GM23338 (cell line): ENCODE data around the gene CITED1.

Source experiments
- EZH2phosphoT487 ChIP-seq: fragments of 200-600 bp; sonication (generic); IDR thresholded peaks from one replicate; pipeline ENCODE4 v1.8.1; 2018; ENCODE audit warnings: antibody characterized with exemption; ENCODE audit not compliant: unreplicated experiment
- POLR2AphosphoS5 ChIP-seq: IDR thresholded peaks from 2 replicates; pipeline ENCODE4 v1.6.1; 2016; ENCODE audit warnings: antibody characterized with exemption, low read depth
- STAT1 ChIP-seq: IDR thresholded peaks from one replicate; pipeline ENCODE4 v1.6.1; 2016; ENCODE audit warnings: antibody characterized with exemption; ENCODE audit not compliant: unreplicated experiment
- TF ChIP-seq, protein P1 (sequence below), 2 experiments: fragments of 200-600 bp in 1 of 2; sonication (generic) in 1 of 2; conservative IDR thresholded peaks; 2 replicates each; pipeline versions ENCODE4 v1.5.1 to v1.6.1; 2016 to 2017; ENCODE audit warnings: antibody characterized with exemption in 2 of 2, low read depth in 2 of 2, mild to moderate bottlenecking in 2 of 2, moderate library complexity in 1 of 2

- no peak for TF ChIP-seq EZH2phosphoT487
- TF ChIP-seq STAT1: no peak
- TF ChIP-seq, protein P1, sequence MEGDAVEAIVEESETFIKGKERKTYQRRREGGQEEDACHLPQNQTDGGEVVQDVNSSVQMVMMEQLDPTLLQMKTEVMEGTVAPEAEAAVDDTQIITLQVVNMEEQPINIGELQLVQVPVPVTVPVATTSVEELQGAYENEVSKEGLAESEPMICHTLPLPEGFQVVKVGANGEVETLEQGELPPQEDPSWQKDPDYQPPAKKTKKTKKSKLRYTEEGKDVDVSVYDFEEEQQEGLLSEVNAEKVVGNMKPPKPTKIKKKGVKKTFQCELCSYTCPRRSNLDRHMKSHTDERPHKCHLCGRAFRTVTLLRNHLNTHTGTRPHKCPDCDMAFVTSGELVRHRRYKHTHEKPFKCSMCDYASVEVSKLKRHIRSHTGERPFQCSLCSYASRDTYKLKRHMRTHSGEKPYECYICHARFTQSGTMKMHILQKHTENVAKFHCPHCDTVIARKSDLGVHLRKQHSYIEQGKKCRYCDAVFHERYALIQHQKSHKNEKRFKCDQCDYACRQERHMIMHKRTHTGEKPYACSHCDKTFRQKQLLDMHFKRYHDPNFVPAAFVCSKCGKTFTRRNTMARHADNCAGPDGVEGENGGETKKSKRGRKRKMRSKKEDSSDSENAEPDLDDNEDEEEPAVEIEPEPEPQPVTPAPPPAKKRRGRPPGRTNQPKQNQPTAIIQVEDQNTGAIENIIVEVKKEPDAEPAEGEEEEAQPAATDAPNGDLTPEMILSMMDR (conservative IDR thresholded peaks at IDR 0.05; ENCODE audit: low read depth in 2 of 2): no peak
- TF ChIP-seq POLR2AphosphoS5: no peak
These were observed 29.2 kb downstream of the CITED1 start for GRCh38 chrX:72276478-72276953.
